Measurements from ENCODE around the gene SEMA6A. TPM values are rescaled to one million over a fixed set of nuclear protein-coding genes. Genes with fewer than 3 reads are reported as not detected.
"Not testable (repeated sequence)": the region's sequence is repeated elsewhere in the genome, so short reads cannot be mapped to it uniquely, and the experiment has no call there.

Gene SEMA6A
- total RNA-seq, 4 donors from 2014 or later: 2.5 to 6.5 (median 2.7) TPM

DNA sequence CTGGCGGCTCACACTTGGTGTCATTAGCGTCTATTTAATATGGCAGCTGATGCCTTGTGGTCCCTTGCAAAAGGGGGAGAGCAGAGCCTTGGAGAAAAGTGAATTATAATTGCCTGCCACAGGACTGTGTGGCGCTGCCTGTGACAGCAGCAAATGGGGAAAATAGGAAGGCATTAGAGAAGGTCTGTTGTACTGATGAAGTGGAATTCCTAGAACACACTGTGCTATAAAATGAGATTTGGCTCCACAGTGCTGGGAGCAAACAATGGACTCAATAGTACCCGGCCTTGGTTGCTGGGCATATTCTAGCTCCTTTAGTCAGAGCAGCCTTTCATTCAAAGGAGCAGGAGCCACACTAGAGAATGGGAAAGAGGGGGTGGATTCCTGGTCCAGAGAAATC is 21.3 kb downstream of the SEMA6A start:
- H3K27ac ChIP-seq: no peak overlapping the region
- no peaks in the 10 kb centered on the region for H3K36me3 ChIP-seq
- in situ Hi-C loops (cut with MboI; ENCODE audit: low sequenced_read_pairs in 4 of 4) (loop anchor here in 1 of 4 donors (25.0 kb wide), 1 partner anchor 416 kb away; no protein-coding TSS in a partner anchor), intact Hi-C loops (cut with DNase I; ENCODE audit: low total_unique reads) (no loop called here)
- no peak for DNase-seq
- peaks cover 0 to 3% of the 10 kb centered on the region in 2 donors for H3K4me1 ChIP-seq
- no peak for ATAC-seq
- H3K4me3 ChIP-seq: no peak overlapping the region
- no peak for TF ChIP-seq CTCF (IDR thresholded peaks at IDR 0.05 in 4 of 5, conservative IDR thresholded peaks at IDR 0.05 in 1 of 5)
- no peak for TF ChIP-seq POLR2A (IDR thresholded peaks at IDR 0.05)
- no peaks in the 10 kb centered on the region for H3K27me3 ChIP-seq
- H3K9me3 ChIP-seq: no peaks in the 10 kb centered on the region

- no peak for TF ChIP-seq CTCF (IDR thresholded peaks at IDR 0.05 in 4 of 5, conservative IDR thresholded peaks at IDR 0.05 in 1 of 5)
- no peak for TF ChIP-seq POLR2A (IDR thresholded peaks at IDR 0.05)
- Histone ChIP-seq H3K36me3 (no peaks in the 10 kb centered on the region), H3K9me3 (peaks cover 0 to 7% (median 0%) of the 10 kb centered on the region in 3 donors), H3K4me3 (no peak overlapping the region), H3K27ac (no peak overlapping the region), H3K4me1 (no peaks in the 10 kb centered on the region), H3K27me3 (no peaks in the 10 kb centered on the region)
- in situ Hi-C loops (cut with MboI; ENCODE audit: low sequenced_read_pairs in 4 of 4): loop anchor here in 1 of 4 donors (25.0 kb wide), 1 partner anchor 413 kb away; no protein-coding TSS in a partner anchor
- intact Hi-C loops (cut with DNase I; ENCODE audit: low total_unique reads): no loop called here
- DNase-seq: no peak
- ATAC-seq: no peak
These were observed 24.5 kb downstream of the SEMA6A start for GRCh38 chr5:116550082-116550481.

- DNase-seq: no peak
- TF ChIP-seq CTCF (IDR thresholded peaks at IDR 0.05 in 4 of 5, conservative IDR thresholded peaks at IDR 0.05 in 1 of 5) (no peak), POLR2A (IDR thresholded peaks at IDR 0.05) (no peak)
- no peak for ATAC-seq
- Histone ChIP-seq H3K27ac (no peak overlapping the region), H3K4me3 (no peak overlapping the region), H3K27me3 (no peaks in the 10 kb centered on the region), H3K4me1 (no peaks in the 10 kb centered on the region), H3K9me3 (peaks cover 0 to 7% (median 0%) of the 10 kb centered on the region in 3 donors), H3K36me3 (no peaks in the 10 kb centered on the region)
- intact Hi-C loops (cut with DNase I; ENCODE audit: low total_unique reads): no loop called here
- in situ Hi-C loops (cut with MboI; ENCODE audit: low sequenced_read_pairs in 4 of 4): no loop called here
These were observed 27.9 kb downstream of the SEMA6A start for GRCh38 chr5:116546743-116547124.

GRCh38 chr5:116546033-116546742 is 28.4 kb downstream of the SEMA6A start:
- H3K27me3 ChIP-seq: no peaks in the 10 kb centered on the region
- no peak overlapping the region for H3K4me3 ChIP-seq
- peaks cover 0 to 7% (median 0%) of the 10 kb centered on the region in 3 donors for H3K9me3 ChIP-seq
- DNase-seq (no peak), ATAC-seq (no peak)
- H3K36me3 ChIP-seq: no peaks in the 10 kb centered on the region
- H3K4me1 ChIP-seq: no peaks in the 10 kb centered on the region
- TF ChIP-seq POLR2A (IDR thresholded peaks at IDR 0.05) (no peak), CTCF (IDR thresholded peaks at IDR 0.05 in 4 of 5, conservative IDR thresholded peaks at IDR 0.05 in 1 of 5) (no peak)
- in situ Hi-C loops (cut with MboI; ENCODE audit: low sequenced_read_pairs in 4 of 4): no loop called here
- no peak overlapping the region for H3K27ac ChIP-seq
- intact Hi-C loops (cut with DNase I; ENCODE audit: low total_unique reads): no loop called here

DNA sequence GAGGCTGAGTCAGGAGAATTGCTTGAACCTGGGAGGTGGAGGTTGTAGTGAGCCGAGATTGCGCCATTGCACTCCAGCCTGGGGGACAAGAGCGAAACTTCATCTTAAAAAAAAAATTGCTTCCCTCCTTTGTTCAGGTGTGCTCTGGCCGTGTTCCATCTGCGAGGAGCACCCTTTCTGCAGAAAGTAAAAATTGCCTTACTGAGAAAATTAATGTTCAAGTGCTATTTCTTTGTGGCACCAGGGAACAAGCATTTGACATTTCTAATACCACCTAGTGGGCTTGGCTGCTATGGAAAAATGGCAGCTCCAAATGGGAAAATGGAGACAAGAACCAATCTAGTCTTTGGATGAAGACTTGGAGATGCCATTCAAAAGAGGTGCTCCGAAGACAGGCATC is 29.2 kb downstream of the SEMA6A start:
- H3K9me3 ChIP-seq; H3K4me1 ChIP-seq; intact Hi-C loops (cut with DNase I; ENCODE audit: low total_unique reads); H3K4me3 ChIP-seq; H3K27ac ChIP-seq; H3K36me3 ChIP-seq; in situ Hi-C loops (cut with MboI; ENCODE audit: low sequenced_read_pairs in 4 of 4); DNase-seq; H3K27me3 ChIP-seq; ATAC-seq: not testable (repeated sequence)

Data from gastrocnemius medialis (tissue), 4 donors.